Measurements from ENCODE around the gene TERT.

Gene TERT

DNA sequence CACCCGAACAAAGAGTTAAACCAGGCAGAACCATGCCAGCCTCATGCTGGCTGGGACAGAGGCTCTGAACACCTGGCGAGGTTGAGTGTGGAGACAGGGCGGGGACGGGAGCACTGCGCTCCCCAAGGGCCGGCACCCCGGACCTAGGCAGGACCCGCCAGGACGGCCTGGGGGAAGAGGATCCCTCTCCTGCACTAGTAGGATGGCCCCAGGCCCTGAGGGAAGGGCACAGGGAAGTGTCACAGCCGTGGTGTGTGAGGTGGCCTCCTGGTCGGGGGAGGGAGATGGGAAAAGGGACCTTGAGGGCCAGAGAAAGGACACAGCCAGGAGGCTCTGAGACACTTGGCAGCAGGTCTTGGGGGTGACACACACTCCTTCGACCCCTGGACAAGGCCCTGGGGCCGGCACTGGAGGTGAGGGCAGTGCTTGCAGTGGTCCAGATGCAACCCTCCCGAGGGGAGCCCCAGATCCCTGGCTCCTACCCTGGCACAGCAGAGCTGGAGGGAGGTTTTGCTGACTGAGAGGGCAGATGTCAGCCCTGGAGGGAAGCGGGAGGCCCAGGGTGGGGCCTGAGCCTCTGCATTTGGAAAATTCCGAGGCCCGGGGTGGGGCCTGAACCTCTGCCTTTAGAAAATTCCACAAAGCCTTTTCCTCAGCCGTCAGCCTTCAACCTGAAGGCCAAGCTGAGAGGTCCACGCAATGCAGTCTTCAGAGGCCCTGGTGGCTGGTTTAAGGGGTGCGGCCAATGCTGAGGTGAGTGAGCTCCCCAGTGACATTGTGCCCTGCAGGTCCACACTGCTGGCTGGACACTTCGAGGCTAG lies 24.8 kb upstream of the TERT start:
- in situ Hi-C loops (cut with MboI; ENCODE audit: low sequenced_read_pairs): no loop called here
- H3K4me1 ChIP-seq: peaks cover 3% of the 10 kb centered on the region; the same call in 1 of the 2 replicates
- peaks cover 57% of the 10 kb centered on the region for H3K36me3 ChIP-seq (replicated peaks)
- H3K9me3 ChIP-seq: no peaks in the 10 kb centered on the region
- no peak for DNase-seq (ENCODE audit: low spot score in 2 of 2)
- no peak overlapping the region for H3K4me3 ChIP-seq
- H3K27me3 ChIP-seq (ENCODE audit: low read depth): no peaks in the 10 kb centered on the region

DNA sequence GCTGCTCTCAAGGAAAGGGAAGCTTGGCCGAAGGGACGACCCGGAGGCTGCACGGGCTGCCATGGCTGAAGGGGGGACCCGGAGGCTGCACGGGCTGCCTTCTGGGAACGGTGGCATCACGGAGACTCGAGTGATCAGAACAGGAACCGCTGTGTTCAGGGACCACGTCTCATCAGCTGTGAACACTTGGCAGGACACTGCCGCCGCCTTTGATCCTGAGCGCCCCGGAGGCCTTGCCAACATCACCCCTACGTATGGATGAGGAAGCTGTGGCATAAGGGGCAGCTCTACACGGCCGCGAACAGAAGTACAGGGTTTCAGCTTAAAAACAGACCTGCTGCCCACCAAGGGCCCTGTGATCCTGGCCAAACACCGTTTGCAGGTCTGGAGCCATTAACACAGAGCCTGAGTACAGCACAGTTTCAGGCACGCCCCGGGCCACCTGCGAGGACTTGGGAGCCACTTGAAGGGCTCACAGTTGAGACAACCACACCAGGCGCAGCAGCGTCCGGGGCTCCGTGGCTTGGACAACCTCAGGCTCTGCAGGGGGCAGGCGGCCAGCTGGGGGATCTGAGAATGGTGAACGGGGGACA lies 23.9 kb upstream of the TERT start:
- peaks cover 48% of the 10 kb centered on the region for H3K36me3 ChIP-seq (replicated peaks)
- no peak for DNase-seq (ENCODE audit: low spot score in 2 of 2)
- peaks cover 3% of the 10 kb centered on the region; the same call in 1 of the 2 replicates for H3K4me1 ChIP-seq
- no peaks in the 10 kb centered on the region for H3K27me3 ChIP-seq (ENCODE audit: low read depth)
- in situ Hi-C loops (cut with MboI; ENCODE audit: low sequenced_read_pairs): no loop called here
- no peaks in the 10 kb centered on the region for H3K9me3 ChIP-seq
- H3K4me3 ChIP-seq: no peak overlapping the region

DNA sequence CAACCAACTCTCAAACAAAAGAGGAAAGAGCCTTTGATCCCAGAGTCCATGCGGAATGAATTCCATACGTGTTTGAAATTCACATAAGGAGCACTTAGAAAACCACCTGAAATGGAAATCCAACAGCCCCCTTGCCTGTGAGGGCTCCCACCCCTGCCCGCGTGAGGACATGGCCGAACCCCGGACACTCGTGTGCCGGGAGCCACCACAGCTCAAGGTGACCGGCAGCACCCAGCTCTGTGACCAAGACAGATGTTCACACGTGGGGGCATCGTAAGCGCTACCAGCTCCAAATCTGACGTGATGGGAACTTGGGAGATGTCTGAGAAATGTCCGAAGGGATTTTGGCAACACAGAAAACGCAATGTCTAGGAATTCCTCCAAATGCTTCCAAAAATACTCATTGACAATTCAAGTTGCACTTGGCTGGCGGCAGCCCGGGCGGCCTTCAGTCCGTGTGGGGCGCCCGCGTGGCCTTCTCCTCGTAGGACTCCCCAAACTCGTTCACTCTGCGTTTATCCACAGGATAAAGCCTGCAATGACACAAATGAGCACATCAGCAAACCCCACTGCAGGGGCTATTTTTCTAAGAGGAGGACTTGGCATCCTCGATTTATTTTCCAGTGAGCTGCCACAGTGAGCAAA lies 23.2 kb upstream of the TERT start:
- Histone ChIP-seq H3K27me3 (ENCODE audit: low read depth) (no peaks in the 10 kb centered on the region), H3K9me3 (no peaks in the 10 kb centered on the region), H3K36me3 (replicated peaks) (peaks cover 47% of the 10 kb centered on the region), H3K4me1 (peaks cover 3% of the 10 kb centered on the region; the same call in 1 of the 2 replicates), H3K4me3 (no peak overlapping the region)
- in situ Hi-C loops (cut with MboI; ENCODE audit: low sequenced_read_pairs): no loop called here
- DNase-seq (ENCODE audit: low spot score in 2 of 2): no peak

DNA sequence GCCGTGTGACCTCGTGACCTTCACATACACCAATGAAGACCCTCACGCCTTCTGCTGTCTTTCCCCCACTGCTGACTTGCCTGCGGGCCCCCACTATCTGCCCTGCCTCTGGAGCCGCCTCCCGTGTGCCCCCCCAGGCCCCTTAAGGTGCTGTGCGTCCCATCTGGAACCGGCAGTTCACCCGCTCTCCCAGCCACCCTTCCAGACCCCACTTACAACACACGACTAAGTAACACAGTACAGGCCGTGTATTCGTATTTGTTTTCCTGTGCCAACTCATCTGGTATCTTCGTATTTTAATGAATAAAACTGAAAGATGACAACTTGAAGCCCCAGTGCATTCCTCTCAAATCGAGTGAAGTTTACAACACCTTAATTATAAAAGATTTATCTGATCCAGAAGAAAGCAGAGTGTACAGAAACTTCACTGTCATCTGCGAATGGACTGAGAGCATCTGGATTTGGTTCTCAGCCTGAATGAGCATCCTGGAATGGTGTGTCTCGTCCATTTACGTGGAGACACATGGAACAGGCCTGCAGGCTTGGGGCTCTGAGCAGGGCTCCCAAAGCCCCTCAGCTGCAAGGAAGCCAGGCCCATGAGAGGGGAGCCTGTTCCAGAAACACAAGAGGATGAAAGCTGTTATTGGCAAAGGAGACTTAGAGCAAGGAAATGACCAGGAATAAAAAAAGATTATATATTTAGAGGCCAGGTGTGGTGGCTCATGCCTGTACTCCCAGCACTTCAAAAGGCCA lies 21.9 kb upstream of the TERT start:
- peaks cover 3% of the 10 kb centered on the region; the same call in 1 of the 2 replicates for H3K4me1 ChIP-seq
- peaks cover 38% of the 10 kb centered on the region for H3K36me3 ChIP-seq (replicated peaks)
- in situ Hi-C loops (cut with MboI; ENCODE audit: low sequenced_read_pairs): no loop called here
- DNase-seq (ENCODE audit: low spot score in 2 of 2): no peak
- H3K4me3 ChIP-seq: no peak overlapping the region
- H3K9me3 ChIP-seq: no peaks in the 10 kb centered on the region
- H3K27me3 ChIP-seq (ENCODE audit: low read depth): no peaks in the 10 kb centered on the region

DNA sequence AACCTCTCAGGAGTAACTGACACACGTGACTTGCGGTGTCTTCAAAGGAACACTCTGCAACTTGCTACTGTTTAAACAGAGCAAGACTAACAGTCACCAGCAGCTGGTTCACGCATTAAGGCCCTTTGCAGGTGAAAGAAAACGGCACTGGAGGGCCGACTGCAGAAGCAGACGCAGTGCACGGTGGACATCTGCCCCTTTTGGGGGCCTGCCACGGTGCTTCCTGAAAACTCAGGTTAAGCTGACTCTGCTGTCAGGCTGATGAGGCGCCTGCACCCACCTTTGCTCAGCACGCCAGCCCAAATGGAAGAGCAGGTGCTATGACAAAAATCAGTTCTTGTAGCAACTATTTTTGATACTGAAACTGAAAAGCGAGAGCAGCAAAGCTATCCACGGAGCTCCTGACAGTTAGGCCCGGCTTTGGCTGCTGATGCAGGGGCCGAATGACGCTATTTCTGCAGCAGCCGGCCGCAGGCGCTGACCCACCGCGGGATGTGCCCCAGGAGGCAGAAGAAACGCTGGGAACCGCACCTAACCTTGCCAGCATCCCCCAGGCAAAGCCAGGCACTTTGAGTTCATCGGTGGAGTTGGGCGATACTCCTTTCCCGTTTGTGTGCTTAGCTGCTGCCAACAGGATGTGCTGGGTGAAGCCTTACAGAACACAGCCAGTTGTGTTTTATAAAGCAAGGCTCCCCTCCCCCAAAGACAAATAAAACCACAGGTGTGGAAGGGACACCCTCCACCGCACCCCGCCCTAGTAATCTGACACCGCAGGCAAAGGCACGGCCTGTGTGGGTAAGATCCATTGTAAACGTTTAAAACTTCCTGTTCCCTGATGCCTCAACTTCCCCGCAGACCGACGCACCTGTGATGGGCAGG lies 21.1 kb upstream of the TERT start:
- no peak overlapping the region for H3K4me3 ChIP-seq
- 0 out of 2 replicates have a peak, but pooled peaks cover 3% of the 10 kb centered on the region for H3K9me3 ChIP-seq
- no peaks in the 10 kb centered on the region for H3K27me3 ChIP-seq (ENCODE audit: low read depth)
- DNase-seq (ENCODE audit: low spot score in 2 of 2): peak in 1 of 2 experiments; percentile 37
- peaks cover 30% of the 10 kb centered on the region for H3K36me3 ChIP-seq (replicated peaks)
- in situ Hi-C loops (cut with MboI; ENCODE audit: low sequenced_read_pairs): no loop called here
- H3K4me1 ChIP-seq: peaks cover 3% of the 10 kb centered on the region; the same call in 1 of the 2 replicates

DNA sequence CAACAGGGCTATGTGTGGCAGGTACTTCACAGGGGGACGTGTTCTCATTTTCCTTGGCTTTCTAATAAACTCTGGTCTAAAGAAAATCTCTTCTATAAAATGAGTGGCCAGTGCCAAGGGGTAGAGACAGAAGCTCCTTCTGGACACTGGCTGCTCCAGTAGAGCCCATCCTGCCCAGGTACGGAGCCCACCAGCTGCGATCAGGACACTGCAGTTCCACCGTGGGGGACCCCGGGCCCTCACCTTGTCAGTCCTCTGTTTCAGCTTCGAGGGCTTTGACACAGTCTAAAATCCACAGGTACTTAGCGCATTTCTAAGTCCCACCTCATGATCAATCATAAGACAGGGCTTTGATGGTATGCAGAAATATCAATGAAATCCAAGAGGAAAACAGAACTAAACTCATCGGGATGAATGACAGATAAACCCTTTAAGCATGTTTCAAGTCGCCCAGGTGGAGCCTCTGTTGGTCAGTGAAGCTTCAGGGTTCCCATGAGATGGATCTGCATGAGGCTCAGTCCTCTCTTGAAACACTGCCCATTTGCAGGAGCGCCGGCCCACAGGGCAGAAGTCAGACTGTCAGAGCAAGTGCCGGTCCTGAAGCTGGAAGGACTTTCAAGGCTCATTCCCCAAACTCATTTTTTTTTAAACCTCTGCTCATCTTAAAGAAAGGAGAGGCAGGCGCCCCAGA lies 20.3 kb upstream of the TERT start:
- in situ Hi-C loops (cut with MboI; ENCODE audit: low sequenced_read_pairs): no loop called here
- Histone ChIP-seq H3K4me1 (peaks cover 3% of the 10 kb centered on the region; the same call in 1 of the 2 replicates), H3K4me3 (no peak overlapping the region), H3K27me3 (ENCODE audit: low read depth) (no peaks in the 10 kb centered on the region), H3K9me3 (0 out of 2 replicates have a peak, but pooled peaks cover 7% of the 10 kb centered on the region), H3K36me3 (replicated peaks) (peaks cover 23% of the 10 kb centered on the region)
- DNase-seq (ENCODE audit: low spot score in 2 of 2): no peak

DNA sequence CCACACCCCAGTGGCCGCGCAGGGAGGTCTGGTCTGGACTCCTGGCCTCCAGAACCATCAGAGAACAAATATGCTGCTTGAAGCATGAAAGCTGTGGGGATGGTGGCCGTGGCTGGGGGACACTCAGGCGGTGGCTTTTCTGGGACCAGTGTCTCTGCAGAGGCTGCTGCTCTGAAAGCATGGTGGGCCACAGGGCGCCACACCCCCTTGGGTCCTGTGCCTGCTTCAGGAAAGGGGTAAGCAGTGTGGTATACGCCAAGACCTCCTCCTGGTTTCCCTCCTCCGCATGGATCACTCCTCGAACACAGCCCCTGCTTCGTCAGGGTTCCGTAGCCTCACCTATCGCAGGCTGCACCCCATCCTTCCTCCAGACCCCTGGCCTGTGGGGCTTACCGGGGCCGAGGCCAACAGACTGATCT lies 19.7 kb upstream of the TERT start:
- Histone ChIP-seq H3K9me3 (0 out of 2 replicates have a peak, but pooled peaks cover 7% of the 10 kb centered on the region), H3K36me3 (replicated peaks) (peaks cover 17% of the 10 kb centered on the region), H3K4me3 (no peak overlapping the region), H3K4me1 (peaks cover 3% of the 10 kb centered on the region; the same call in 1 of the 2 replicates), H3K27me3 (ENCODE audit: low read depth) (no peaks in the 10 kb centered on the region)
- peak in 1 of 2 experiments; percentile 5 for DNase-seq (ENCODE audit: low spot score in 2 of 2)
- in situ Hi-C loops (cut with MboI; ENCODE audit: low sequenced_read_pairs): no loop called here

DNA sequence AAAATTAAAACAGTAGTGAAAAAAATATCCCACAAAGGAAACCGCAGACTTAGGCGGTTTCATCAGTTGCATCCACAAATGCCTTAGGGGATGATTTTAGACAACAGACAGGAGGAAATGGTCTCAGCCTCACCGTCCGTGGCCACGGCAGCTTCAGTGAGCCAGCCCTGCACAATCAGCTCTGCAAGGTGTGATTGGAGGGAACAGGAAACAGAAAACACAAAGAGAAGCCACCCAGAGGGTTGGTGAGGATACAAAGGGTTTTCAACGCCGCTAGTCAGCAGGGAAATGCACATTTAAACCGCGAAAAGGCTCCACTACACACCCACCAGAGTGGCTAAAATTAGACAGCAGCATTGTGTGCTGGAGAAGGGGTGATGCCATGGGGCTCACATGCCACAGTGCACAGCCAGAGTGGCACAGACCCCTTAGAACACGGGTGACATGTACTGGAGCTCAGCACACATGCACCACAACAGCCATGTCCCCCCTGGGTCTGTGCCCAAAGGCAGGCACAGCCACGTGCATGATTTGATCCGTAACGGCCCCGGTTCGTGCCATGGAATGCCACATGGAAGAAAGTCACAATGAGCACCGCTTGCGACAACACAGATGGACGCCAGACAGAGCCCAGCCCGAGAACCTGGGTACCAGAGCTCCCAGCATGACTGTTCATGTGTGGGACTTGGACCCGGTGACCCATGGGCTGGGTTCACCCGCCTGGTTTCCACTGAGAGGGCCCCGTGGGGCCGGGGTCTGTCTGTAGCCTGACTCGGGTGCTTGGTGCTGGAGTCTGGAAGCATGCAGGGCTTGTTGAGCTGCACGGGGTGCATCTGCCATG lies 18.3 kb upstream of the TERT start:
- Histone ChIP-seq H3K36me3 (replicated peaks) (peaks cover 6% of the 10 kb centered on the region), H3K4me1 (peaks cover 3% of the 10 kb centered on the region; the same call in 1 of the 2 replicates), H3K4me3 (no peak overlapping the region), H3K27me3 (ENCODE audit: low read depth) (no peaks in the 10 kb centered on the region), H3K9me3 (0 out of 2 replicates have a peak, but pooled peaks cover 7% of the 10 kb centered on the region)
- in situ Hi-C loops (cut with MboI; ENCODE audit: low sequenced_read_pairs): no loop called here
- no peak for DNase-seq (ENCODE audit: low spot score in 2 of 2)

DNA sequence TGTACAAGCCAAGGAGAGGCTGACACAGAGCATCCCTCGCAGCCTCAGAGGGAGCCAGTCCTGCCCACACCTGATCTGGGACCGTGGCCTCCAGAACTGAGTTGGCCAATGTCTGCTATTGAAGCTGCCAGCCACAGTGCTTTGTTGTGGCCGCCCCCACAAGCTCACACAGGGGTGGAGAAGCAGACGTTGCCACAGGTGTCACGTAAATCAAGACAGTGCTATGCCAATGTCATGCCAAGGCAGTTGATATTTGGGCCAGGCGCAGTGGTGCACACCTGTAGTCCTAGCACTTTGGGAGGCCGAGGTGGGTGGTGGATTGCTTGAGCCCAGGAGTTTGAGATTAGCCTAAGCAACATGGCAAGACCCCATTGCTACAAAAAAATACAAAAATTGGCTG lies 17.3 kb upstream of the TERT start:
- no peak overlapping the region for H3K4me3 ChIP-seq
- H3K4me1 ChIP-seq: peaks cover 3% of the 10 kb centered on the region; the same call in 1 of the 2 replicates
- in situ Hi-C loops (cut with MboI; ENCODE audit: low sequenced_read_pairs): no loop called here
- no peak for DNase-seq (ENCODE audit: low spot score in 2 of 2)
- 0 out of 2 replicates have a peak, but pooled peaks cover 3% of the 10 kb centered on the region for H3K36me3 ChIP-seq (replicated peaks)
- H3K27me3 ChIP-seq (ENCODE audit: low read depth): no peaks in the 10 kb centered on the region
- 0 out of 2 replicates have a peak, but pooled peaks cover 7% of the 10 kb centered on the region for H3K9me3 ChIP-seq

DNA sequence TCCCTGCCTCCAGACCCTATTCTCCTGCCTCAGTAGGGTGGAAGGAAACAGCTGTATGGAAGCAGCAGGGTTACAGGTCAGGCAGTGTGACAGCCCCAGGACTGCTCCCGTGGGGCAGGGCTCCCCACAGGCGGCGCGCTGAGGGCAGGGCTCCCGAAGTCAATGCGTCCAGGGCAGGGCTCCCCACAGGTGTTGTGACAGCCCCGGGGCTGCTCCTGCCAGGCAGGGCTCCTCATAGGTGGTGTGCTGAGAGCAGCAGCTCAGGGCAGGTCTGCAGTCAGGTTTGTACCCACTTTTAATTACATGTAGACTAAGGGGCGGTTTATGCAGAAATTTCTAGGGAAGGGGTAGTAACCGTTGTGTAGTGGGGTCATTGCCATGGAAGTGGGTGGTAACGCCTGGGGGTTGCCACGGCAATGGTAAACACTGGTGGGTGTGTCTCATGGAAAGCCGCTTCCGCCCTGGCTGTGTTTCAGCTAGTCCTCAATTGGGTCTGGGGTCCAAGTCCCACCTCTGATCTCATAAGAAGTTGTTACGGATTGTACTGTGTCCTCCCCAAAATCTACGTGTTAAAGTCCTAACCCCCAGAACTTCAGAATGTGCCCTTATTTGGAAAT lies 16.7 kb upstream of the TERT start:
- in situ Hi-C loops (cut with MboI; ENCODE audit: low sequenced_read_pairs): no loop called here
- H3K9me3 ChIP-seq: 0 out of 2 replicates have a peak, but pooled peaks cover 7% of the 10 kb centered on the region
- H3K27me3 ChIP-seq (ENCODE audit: low read depth): no peaks in the 10 kb centered on the region
- peaks cover 3% of the 10 kb centered on the region; the same call in 1 of the 2 replicates for H3K4me1 ChIP-seq
- DNase-seq (ENCODE audit: low spot score in 2 of 2): no peak
- H3K36me3 ChIP-seq (replicated peaks): no peaks in the 10 kb centered on the region
- no peak overlapping the region for H3K4me3 ChIP-seq

DNA sequence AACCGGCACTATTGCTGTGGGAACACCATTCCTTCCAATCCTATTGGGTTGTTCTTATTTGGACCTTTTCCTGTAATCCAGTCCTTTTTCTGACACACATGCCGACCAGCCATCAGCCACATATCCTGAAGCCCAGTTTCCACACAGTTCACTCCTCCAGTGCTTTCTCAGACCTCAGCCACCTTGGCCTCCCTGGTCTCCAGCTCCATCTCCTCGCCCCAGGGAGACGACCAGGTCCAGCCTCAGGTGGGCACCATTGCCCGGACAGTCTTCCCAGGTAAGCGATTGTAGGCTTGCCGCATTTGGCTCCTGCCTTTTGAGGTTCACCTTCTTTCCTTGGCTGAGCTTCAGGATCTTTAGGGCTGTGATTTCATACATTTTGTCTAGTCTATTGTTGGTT lies 15.2 kb upstream of the TERT start:
- H3K4me1 ChIP-seq: no peaks in the 10 kb centered on the region
- in situ Hi-C loops (cut with MboI; ENCODE audit: low sequenced_read_pairs): no loop called here
- 0 out of 2 replicates have a peak, but pooled peaks cover 7% of the 10 kb centered on the region for H3K9me3 ChIP-seq
- H3K27me3 ChIP-seq (ENCODE audit: low read depth): no peaks in the 10 kb centered on the region
- no peak overlapping the region for H3K4me3 ChIP-seq
- DNase-seq (ENCODE audit: low spot score in 2 of 2): no peak
- no peaks in the 10 kb centered on the region for H3K36me3 ChIP-seq (replicated peaks)
